Endodermal cell (in vitro differentiated cells): ENCODE measurements around the gene CAPN2. TPM values are rescaled to one million over a fixed set of nuclear protein-coding genes. Genes with fewer than 3 reads are reported as not detected.
A peak's percentile ranks its signal among the peaks of the same experiment; 100 is the strongest.

ENCODE experiments used
- DNase-seq: peaks from one replicate; pipeline ENCODE4 v3.0.0-alpha.2; 2017
- H3K27ac ChIP-seq: 2 replicates; pipeline ENCODE4 v1.5.1; 2013; ENCODE audit warnings: mild to moderate bottlenecking, low read depth, low read length, moderate library complexity
- H3K27me3 ChIP-seq: 2 replicates; pipeline ENCODE4 v1.6.1; 2013; ENCODE audit warnings: mild to moderate bottlenecking, low read length, moderate library complexity; ENCODE audit not compliant: insufficient read depth, control insufficient read depth, poor library complexity, severe bottlenecking
- H3K36me3 ChIP-seq: 2 replicates; pipeline ENCODE4 v1.7.0; 2013; ENCODE audit warnings: mild to moderate bottlenecking, low read length, moderate library complexity; ENCODE audit not compliant: control insufficient read depth, insufficient read depth
- H3K4me1 ChIP-seq: one replicate; pipeline ENCODE4 v1.7.0; 2013; ENCODE audit warnings: low read length; ENCODE audit not compliant: control insufficient read depth, insufficient read depth
- H3K4me3 ChIP-seq: 2 replicates; pipeline ENCODE4 v1.5.1; 2013; ENCODE audit warnings: mild to moderate bottlenecking, low read length, moderate library complexity
- H3K9ac ChIP-seq: 2 replicates; pipeline ENCODE4 v1.6.1; 2013; ENCODE audit warnings: mild to moderate bottlenecking, low read length, moderate library complexity; ENCODE audit not compliant: poor library complexity, severe bottlenecking; ENCODE audit errors: extremely low read depth
- H3K9me3 ChIP-seq: 2 replicates; pipeline ENCODE4 v1.6.1; 2013; ENCODE audit warnings: mild to moderate bottlenecking, low read length, moderate library complexity; ENCODE audit not compliant: control insufficient read depth
- H3K27ac Mint-ChIP-seq: 2 replicates; pipeline ENCODE4 v1.8.0; 2020; ENCODE audit warnings: mixed read lengths
- H3K27me3 Mint-ChIP-seq: 2 replicates; pipeline ENCODE4 v1.8.0; 2021; ENCODE audit warnings: mild to moderate bottlenecking, mixed read lengths; ENCODE audit not compliant: insufficient read depth
- H3K36me3 Mint-ChIP-seq: 2 replicates; pipeline ENCODE4 v1.8.0; 2020; ENCODE audit warnings: low read depth, mixed read lengths
- H3K4me1 Mint-ChIP-seq: 2 replicates; pipeline ENCODE4 v1.8.0; 2020; ENCODE audit warnings: mixed read lengths
- H3K4me3 Mint-ChIP-seq: 2 replicates; pipeline ENCODE4 v1.8.0; 2020; ENCODE audit warnings: mild to moderate bottlenecking, moderate library complexity, mixed read lengths
- H3K9me3 Mint-ChIP-seq: 2 replicates; pipeline ENCODE4 v1.8.0; 2020; ENCODE audit warnings: mild to moderate bottlenecking, mixed read lengths
- CTCF ChIP-seq: fragments of 200-600 bp; sonication (generic); conservative IDR thresholded peaks from 2 replicates; pipeline ENCODE4 v1.5.0; 2021; ENCODE audit warnings: antibody characterized with exemption, mild to moderate bottlenecking
- WGBS, 2 experiments: methylation state at CpG; one replicate each; pipeline versions ENCODE4 v1.1.5 to v1.1.7; 2013; ENCODE audit warnings: missing lambda C conversion rate in 2 of 2, mixed read lengths in 1 of 2; ENCODE audit not compliant: insufficient coverage in 1 of 2, insufficient read length in 1 of 2; 5-methylcytosine and 5-hydroxymethylcytosine counted together
- total RNA-seq, 2 donors: library from RNA; stranded (reverse); fragmentation: NEBNext Ultra II Directional in 1 of 2; extraction: Animal tissue kit (Norgen Biotek cat#: 25700) in 1 of 2; gene quantifications; 2 replicates in 1 of 2; 3 replicates in 1 of 2; pipeline ENCODE4 v1.2.1, GENCODE V29; 2021

Gene CAPN2
- total RNA-seq, 2 donors from 2014 or later, result 49.2 to 49.7 TPM

GRCh38 chr1:223819730-223820514 lies 107.6 kb downstream of the CAPN2 start:
- Histone ChIP-seq H3K36me3 (peaks cover 11% of the 10 kb centered on the region), H3K9ac (no peak overlapping the region), H3K27ac (peak overlapping the region; percentile 12), H3K4me1 (peaks cover 36% of the 10 kb centered on the region), H3K9me3 (no peaks in the 10 kb centered on the region), H3K4me3 (peak overlapping the region; percentile 3), H3K27me3 (no peaks in the 10 kb centered on the region)
- peaks cover 10% of the 10 kb centered on the region for H3K36me3 Mint-ChIP-seq
- no peaks in the 10 kb centered on the region for H3K9me3 Mint-ChIP-seq
- peak overlapping the region; percentile 2 for H3K27ac Mint-ChIP-seq
- H3K27me3 Mint-ChIP-seq, result no peaks in the 10 kb centered on the region
- no peak for DNase-seq
- H3K4me1 Mint-ChIP-seq, result peaks cover 57% of the 10 kb centered on the region
- H3K4me3 Mint-ChIP-seq, result no peak overlapping the region
- WGBS, 2 experiments, result 67 to 80% methylated on average over 1 to 4 of the region's 4 CpGs
- no peak for TF ChIP-seq CTCF

- Mint-ChIP-seq H3K4me3 (no peak overlapping the region), H3K9me3 (no peaks in the 10 kb centered on the region), H3K4me1 (peaks cover 57% of the 10 kb centered on the region), H3K36me3 (peaks cover 10% of the 10 kb centered on the region), H3K27ac (peak overlapping the region; percentile 11), H3K27me3 (no peaks in the 10 kb centered on the region)
- TF ChIP-seq CTCF, result no peak
- peaks cover 8% of the 10 kb centered on the region for H3K36me3 ChIP-seq
- H3K27me3 ChIP-seq, result no peaks in the 10 kb centered on the region
- H3K9ac ChIP-seq, result no peak overlapping the region
- WGBS, 2 experiments, result 80 to 87% methylated on average over 2 of the region's 2 CpGs
- peak overlapping the region; percentile 5 for H3K4me3 ChIP-seq
- no peaks in the 10 kb centered on the region for H3K9me3 ChIP-seq
- DNase-seq, result peak; percentile 55
- peaks cover 36% of the 10 kb centered on the region for H3K4me1 ChIP-seq
- peak overlapping the region; percentile 12 for H3K27ac ChIP-seq
Observed at GRCh38 chr1:223820515-223820858, 108.1 kb downstream of the CAPN2 start.

GRCh38 chr1:223820971-223821370 lies 108.6 kb downstream of the CAPN2 start:
- peak overlapping the region; percentile 5 for H3K4me3 ChIP-seq
- WGBS, 2 experiments, result 92 to 93% methylated on average over 9 to 11 of the region's 11 CpGs
- Mint-ChIP-seq H3K27ac (peak overlapping the region; percentile 28), H3K27me3 (no peaks in the 10 kb centered on the region), H3K9me3 (no peaks in the 10 kb centered on the region), H3K4me3 (no peak overlapping the region), H3K4me1 (peaks cover 59% of the 10 kb centered on the region), H3K36me3 (peaks cover 10% of the 10 kb centered on the region)
- H3K27me3 ChIP-seq, result no peaks in the 10 kb centered on the region
- H3K27ac ChIP-seq, result peak overlapping the region; percentile 12
- DNase-seq, result no peak
- peaks cover 5% of the 10 kb centered on the region for H3K36me3 ChIP-seq
- no peaks in the 10 kb centered on the region for H3K9me3 ChIP-seq
- H3K9ac ChIP-seq, result no peak overlapping the region
- H3K4me1 ChIP-seq, result peaks cover 37% of the 10 kb centered on the region
- TF ChIP-seq CTCF, result no peak
